Measurements from ENCODE around the gene LHX3. TPM values are rescaled to one million over a fixed set of nuclear protein-coding genes. Genes with fewer than 3 reads are reported as not detected.

The LHX3 gene
- total RNA-seq, 2 donors from 2014 or later: 1.3 TPM; not detected in 1

- peaks cover 89% of the 10 kb centered on the region for H3K27me3 ChIP-seq (replicated peaks; ENCODE audit: insufficient read depth)
- 12% methylated on average over 17 of the region's 18 CpGs for WGBS
- no peak overlapping the region for H3K4me3 ChIP-seq
- intact Hi-C loops (cut with DNase I): no loop called here
- H3K27ac ChIP-seq: no peak overlapping the region
- no peaks in the 10 kb centered on the region for H3K4me1 ChIP-seq (replicated peaks)
- DNase-seq (ENCODE audit: low spot score): no peak
- no peaks in the 10 kb centered on the region for H3K36me3 ChIP-seq
- H3K9me3 ChIP-seq: no peaks in the 10 kb centered on the region
- no peak for TF ChIP-seq POLR2AphosphoS5 (IDR thresholded peaks at IDR 0.05)
- no peak for TF ChIP-seq CTCF (IDR thresholded peaks at IDR 0.05)
- TF ChIP-seq POLR2A (IDR thresholded peaks at IDR 0.05): no peak
Observed at GRCh38 chr9:136197930-136198604, 6.9 kb downstream of the LHX3 start.

- no peak for DNase-seq (ENCODE audit: low spot score)
- 10% methylated on average over 30 of the region's 35 CpGs for WGBS
- intact Hi-C loops (cut with DNase I): no loop called here
- Histone ChIP-seq H3K4me1 (replicated peaks) (no peaks in the 10 kb centered on the region), H3K36me3 (no peaks in the 10 kb centered on the region), H3K27ac (no peak overlapping the region), H3K9me3 (no peaks in the 10 kb centered on the region), H3K4me3 (no peak overlapping the region), H3K27me3 (replicated peaks; ENCODE audit: insufficient read depth) (peaks cover 90% of the 10 kb centered on the region)
- TF ChIP-seq POLR2A (IDR thresholded peaks at IDR 0.05): no peak
- no peak for TF ChIP-seq CTCF (IDR thresholded peaks at IDR 0.05)
- no peak for TF ChIP-seq POLR2AphosphoS5 (IDR thresholded peaks at IDR 0.05)
Observed at GRCh38 chr9:136197084-136197875, 7.6 kb downstream of the LHX3 start.

GRCh38 chr9:136196404-136197083, 8.4 kb downstream of the LHX3 start:
- no peak for DNase-seq (ENCODE audit: low spot score)
- Histone ChIP-seq H3K9me3 (no peaks in the 10 kb centered on the region), H3K4me3 (no peak overlapping the region), H3K27ac (no peak overlapping the region), H3K4me1 (replicated peaks) (no peaks in the 10 kb centered on the region), H3K27me3 (replicated peaks; ENCODE audit: insufficient read depth) (peaks cover 86% of the 10 kb centered on the region), H3K36me3 (no peaks in the 10 kb centered on the region)
- intact Hi-C loops (cut with DNase I): no loop called here
- TF ChIP-seq CTCF (IDR thresholded peaks at IDR 0.05) (no peak), POLR2AphosphoS5 (IDR thresholded peaks at IDR 0.05) (no peak), POLR2A (IDR thresholded peaks at IDR 0.05) (no peak)
- WGBS: 1% methylated on average over 16 of the region's 16 CpGs

GRCh38 chr9:136194540-136194939, 10.4 kb downstream of the LHX3 start:
- no peaks in the 10 kb centered on the region for H3K4me1 ChIP-seq (replicated peaks)
- no peaks in the 10 kb centered on the region for H3K9me3 ChIP-seq
- no peaks in the 10 kb centered on the region for H3K36me3 ChIP-seq
- no peak for DNase-seq (ENCODE audit: low spot score)
- intact Hi-C loops (cut with DNase I): no loop called here
- no peak overlapping the region for H3K27ac ChIP-seq
- TF ChIP-seq POLR2AphosphoS5 (IDR thresholded peaks at IDR 0.05): no peak
- TF ChIP-seq POLR2A (IDR thresholded peaks at IDR 0.05): no peak
- no peak for TF ChIP-seq CTCF (IDR thresholded peaks at IDR 0.05)
- H3K27me3 ChIP-seq (replicated peaks; ENCODE audit: insufficient read depth): peaks cover 74% of the 10 kb centered on the region
- 22% methylated on average over 5 of the region's 5 CpGs for WGBS
- no peak overlapping the region for H3K4me3 ChIP-seq

Measured in prostate gland (tissue), 2 donors.